ENCODE measurements around the gene TTC38.

Gene TTC38

DNA sequence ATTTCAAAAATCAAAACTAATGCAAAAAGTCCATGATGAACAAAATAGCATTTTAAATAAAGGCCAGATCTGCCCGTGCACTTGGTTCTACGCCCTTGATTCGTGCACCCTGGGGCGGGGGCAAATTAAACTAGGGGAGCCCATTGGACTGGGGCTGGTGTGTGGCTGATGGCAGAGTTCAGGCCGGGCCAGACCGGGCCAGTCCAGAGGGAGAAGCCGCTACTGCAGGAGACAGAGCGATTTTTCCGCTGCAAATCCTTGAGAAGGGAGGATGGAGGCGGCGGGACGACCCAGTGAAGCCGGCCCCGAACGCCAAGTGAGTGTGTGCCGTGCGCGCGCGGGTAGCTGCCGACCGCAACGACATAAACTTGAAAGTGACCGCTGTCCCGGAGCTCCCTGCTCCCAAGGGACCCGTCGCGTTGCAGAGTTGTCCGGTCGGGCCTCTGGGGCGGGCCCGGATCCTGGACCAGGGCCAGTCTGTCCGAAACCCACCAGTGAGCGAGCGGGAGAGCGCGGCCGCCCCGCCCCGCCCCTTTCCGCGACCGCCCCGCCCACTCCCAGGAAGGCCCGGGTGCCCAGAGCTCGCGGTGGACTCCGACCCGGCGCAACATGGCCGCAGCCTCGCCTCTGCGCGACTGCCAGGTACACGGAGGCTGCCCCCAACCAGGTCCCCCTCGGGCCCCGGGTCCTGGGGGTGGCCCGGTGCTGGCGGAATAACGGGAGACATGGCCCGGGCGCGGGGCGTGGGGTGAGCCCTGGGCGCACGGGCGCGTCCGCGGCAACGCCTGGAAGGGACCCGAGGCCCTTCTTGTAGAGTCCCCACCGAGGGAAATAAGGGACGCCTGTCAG is at the start of gene TTC38:
Gene TTC38, plus strand, starts transcription at position 578 of the 849 bp plus-strand sequence. Its CDS starts 32 bp downstream, at position 610.
- no peak for DNase-seq

DNA sequence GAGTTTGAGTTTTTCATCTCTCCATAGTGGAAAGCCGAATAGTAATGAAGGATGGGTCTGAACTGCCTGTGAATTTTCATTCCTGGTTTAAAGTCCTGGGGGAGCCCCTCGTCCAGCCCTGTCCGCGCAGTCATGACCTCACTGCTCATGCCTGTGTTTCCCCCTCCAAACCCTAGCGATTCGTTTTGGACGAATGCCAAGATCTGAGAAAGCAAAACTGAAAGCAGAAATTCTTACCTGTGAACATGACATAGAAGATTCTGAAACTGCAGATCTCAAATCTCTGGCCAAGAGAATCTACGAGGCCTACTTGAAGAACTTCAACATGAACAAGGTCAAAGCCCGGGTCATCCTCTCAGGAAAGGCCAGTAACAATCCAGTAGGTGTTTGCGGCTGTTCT is 48.2 kb upstream of the TTC38 start:
- DNase-seq, result no peak

GRCh38 chr22:46220921-46221320 is 46.9 kb upstream of the TTC38 start:
- DNase-seq, result no peak

- no peak for DNase-seq
Observed at GRCh38 chr22:46224044-46224897, 43.5 kb upstream of the TTC38 start.

- DNase-seq, result no peak
Observed at GRCh38 chr22:46224898-46225290, 42.9 kb upstream of the TTC38 start.

DNA sequence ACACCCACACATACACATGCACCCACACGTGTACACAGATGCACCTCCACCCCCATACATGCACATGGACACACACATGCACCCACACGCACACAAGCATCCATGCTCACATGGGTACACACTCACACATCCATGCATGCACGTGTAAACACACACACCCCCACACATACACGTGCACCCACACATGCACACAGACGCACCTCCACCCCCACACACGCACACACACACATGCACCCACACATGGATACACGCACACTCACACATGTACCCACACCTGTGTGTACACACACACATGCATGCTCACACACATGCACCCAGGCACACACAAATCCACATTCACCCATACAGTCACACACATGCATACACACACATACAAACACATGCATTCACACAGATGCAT is 42.2 kb upstream of the TTC38 start:
- no peak for DNase-seq

- DNase-seq, result no peak
Observed at GRCh38 chr22:46226577-46226976, 41.2 kb upstream of the TTC38 start.

DNA sequence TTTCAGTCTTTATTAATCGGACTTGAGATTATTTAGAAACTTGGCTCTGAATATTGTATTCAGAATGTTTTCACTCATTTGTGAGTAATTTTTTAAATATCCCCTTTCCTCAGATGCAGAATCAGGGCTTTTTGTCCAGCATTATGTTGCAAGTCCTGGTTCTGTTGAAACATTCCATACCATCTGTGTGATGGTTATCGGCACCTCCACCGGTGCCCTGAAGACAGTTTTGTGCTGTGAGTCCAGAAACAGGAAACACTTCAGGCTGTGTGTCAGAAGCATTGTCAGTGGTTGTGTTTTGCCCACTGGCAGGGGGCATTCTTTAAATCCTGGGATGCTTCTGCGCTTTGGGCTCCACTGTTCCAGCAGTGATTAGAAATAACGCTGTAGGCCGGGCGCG is 38.1 kb upstream of the TTC38 start:
- DNase-seq, result no peak

DNA sequence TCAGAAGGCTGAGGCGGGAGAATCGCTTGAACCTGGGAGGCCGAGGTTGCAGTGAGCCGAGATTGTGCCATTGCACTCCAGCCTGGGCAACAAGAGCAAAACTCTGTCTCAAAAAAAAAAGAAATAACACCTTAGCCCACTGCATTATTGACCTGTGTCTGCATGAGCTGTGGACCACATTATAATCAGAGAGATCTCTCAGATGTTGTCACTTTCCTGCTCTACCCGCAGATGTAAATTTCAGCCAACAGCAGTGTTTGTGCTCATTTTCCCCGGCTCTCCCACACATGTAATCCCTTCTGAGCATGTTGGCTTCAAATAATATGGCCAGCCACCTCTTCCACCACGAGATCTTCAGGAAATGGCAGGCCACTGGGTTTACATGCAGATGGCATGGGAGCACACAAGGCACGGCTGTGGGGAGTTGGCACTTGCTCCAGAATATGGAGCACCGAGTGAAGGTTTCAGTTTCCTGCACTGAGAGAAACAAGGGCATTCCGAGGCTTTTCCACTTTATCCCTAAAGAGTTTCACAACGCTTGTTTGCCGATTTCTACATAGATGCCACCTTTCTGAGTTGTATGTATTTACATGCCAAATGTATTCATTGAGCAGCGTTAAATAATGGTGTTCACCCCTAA is 37.4 kb upstream of the TTC38 start:
- no peak for DNase-seq

GRCh38 chr22:46233231-46233630 is 34.6 kb upstream of the TTC38 start:
- DNase-seq, result no peak

DNA sequence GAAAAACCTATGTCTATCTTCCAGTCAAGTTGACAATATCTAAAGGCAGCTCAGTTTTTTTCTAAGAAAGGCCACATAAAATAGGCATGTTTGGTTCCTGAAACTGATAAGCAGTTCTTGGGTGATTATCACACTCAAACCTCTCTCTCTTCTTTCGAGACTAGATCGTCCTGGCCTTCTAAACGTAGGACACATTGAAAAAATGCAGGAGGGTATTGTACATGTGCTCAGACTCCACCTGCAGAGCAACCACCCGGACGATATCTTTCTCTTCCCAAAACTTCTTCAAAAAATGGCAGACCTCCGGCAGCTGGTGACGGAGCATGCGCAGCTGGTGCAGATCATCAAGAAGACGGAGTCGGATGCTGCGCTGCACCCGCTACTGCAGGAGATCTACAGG is 32.8 kb upstream of the TTC38 start:
- no peak for DNase-seq

- DNase-seq, result no peak
Observed at GRCh38 chr22:46237453-46238124, 30.2 kb upstream of the TTC38 start.

- DNase-seq, result no peak
Observed at GRCh38 chr22:46238541-46238940, 29.3 kb upstream of the TTC38 start.

GRCh38 chr22:46239261-46240048 is 28.4 kb upstream of the TTC38 start:
- DNase-seq, result no peak

DNA sequence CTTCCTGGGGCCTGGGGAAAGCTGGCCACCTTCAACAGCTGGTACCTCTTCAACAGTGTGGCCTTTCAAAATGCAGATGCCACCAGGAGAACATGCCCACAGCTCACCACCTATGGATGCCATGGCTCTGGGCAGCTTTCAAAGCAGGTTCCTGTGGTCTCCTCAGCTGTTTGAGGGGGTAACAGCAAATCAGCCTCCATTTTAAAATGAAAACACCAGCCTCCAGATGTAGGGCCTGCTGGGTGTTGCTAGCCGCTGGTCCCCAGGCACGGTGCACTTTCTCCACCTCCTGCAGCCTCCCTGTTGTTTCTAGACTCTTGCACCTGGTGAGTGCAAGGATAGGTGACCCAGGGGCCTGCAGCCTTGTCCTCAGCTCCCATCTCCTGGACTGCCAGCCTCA is 27.7 kb upstream of the TTC38 start:
- DNase-seq, result no peak

- DNase-seq, result no peak
Observed at GRCh38 chr22:46240506-46240905, 27.3 kb upstream of the TTC38 start.

- no peak for DNase-seq
Observed at GRCh38 chr22:46240907-46241306, 26.9 kb upstream of the TTC38 start.

DNA sequence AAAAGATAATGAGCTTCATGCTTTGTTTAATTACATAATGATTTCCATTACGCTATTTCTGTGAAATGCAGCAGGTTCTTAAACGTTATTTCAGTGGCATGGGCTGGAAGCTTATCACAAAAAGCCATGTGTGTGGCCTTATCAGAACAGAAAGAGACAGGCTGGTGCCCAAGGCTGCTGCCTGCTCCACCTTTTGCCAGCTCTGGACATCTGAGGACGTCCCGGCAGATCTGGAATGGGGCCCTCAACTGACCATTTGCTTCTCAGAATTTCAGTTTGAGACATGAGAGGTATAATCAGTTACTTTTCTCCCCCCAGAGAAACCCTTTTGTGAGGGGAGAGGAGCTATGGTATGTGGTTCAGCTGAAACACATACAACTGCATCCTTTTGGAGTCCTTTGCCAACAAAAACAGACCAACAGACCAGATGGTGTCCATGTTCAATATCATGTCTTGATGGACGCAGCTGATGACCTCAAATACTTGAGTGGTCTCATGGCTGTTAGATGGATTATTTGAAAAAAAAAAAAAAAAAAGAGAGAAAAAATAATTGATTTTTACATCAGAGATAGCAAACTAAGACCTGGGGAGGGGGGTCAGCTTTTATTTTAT is 26.3 kb upstream of the TTC38 start:
- DNase-seq, result no peak

DNA sequence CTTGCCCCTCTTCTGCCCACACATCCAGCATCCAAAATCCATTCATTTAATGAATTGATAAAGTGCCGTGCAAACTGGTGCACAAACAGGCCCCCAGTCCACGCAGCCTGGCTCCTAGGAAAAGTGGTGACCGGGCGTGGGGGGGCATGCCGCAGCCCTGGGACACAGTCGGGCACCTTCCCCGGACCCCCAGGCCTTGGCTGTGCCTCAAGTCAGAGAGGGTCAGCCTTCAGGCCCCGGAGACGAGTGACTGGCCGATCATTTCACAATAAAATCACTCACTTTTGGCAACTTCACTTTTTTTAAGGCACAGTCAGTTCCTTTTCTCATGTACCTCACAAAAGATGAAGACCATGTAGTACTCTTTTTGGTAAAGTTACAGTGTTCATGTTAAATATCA is 25.7 kb upstream of the TTC38 start:
- no peak for DNase-seq

DNA sequence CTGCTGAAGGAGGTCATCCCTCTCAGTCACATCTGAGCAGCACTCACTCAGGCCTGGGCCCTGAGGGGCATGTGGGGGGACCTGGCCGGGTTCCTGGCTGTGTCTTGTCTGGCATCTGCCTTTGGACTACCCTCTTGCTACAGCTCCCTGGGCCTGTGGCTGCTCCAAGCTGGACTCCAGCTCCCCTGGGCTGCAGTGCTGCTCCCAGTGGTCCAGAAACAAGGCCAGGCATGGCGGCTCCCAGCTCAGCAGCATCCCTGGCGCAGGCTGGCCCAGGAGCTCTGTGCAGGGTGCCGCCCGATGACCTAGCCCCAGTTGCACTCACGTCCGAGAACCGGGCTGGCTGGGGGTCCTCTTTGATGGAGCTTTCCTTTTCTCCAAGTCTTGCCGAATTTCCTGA is 23.0 kb upstream of the TTC38 start:
- no peak for DNase-seq

- no peak for DNase-seq
Observed at GRCh38 chr22:46245511-46245910, 22.3 kb upstream of the TTC38 start.

GRCh38 chr22:46246178-46246577 is 21.6 kb upstream of the TTC38 start:
- no peak for DNase-seq

Measured in NCI-H2107 (cell line).